T-helper 9 cell (primary cell): ENCODE measurements around the gene UGCG.
"Not testable (repeated sequence)": the region's sequence is repeated elsewhere in the genome, so short reads cannot be mapped to it uniquely, and the experiment has no call there.

Experiments used
- DNase-seq: peaks from one replicate; pipeline ENCODE4 v3.0.0-alpha.2; 2020

The UGCG gene

GRCh38 chr9:111957856-111958631 is 61.4 kb downstream of the UGCG start:
- DNase-seq = no peak

DNA sequence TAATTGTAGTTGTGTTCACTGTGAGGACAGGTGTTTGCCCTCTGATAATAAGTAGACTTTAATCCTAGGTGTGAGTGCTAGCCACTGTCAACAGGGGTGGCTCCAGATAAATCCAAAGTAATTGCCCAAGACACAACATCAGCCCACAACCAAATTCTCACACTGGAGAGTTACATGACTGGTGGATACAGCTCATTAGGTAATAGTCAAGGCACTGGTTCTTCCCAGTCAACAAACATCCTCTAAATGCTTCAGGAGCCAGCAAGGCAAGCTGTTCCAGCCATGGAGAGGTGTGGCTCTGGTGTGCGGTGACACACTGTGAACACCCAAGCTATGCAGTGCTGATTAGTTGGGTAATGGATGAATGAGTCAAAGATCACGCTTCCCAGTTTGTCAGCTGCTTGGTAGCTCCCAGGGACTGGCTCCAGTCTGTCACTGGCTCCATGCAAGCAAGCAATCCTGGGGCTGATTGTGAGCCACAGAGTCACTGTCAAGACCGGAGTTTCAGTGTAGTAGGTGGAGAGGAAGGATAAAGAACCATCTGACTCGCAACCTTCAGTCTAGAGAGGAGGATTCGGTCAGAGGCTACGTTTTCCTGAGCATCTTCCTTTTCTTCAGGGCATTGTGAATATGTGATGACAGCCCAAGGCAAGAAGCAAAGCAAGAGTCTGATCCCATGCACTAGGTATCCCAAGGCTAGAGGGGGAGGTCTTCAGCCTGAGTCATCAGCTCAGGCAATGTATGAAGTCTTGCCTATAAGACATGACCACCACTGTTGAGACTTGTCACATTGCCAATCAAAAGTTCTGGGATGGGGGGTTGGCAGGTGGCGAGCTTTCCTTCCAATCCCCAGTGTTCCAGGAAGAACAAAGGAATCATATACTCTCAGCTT is 63.1 kb downstream of the UGCG start:
- DNase-seq = no peak

DNA sequence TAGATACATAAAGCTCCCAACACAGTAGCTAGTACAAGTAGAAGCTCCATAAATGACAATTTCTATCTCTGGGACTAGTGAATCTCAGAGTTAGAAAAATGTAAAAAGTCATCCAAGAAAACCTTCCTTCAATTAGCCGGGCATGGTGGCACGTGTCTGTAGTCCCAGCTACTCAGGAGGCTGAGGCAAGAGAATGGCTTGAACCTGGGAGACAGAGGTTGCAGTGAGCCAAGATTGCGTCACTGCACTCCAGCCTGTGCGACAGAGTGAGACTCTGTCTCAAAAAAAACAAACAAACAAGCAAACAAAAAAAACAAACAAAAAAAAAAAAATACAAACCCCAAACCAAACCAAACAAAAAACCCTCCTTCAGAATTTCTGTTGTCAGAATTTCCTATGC is 63.9 kb downstream of the UGCG start:
- not testable (repeated sequence) for DNase-seq

DNA sequence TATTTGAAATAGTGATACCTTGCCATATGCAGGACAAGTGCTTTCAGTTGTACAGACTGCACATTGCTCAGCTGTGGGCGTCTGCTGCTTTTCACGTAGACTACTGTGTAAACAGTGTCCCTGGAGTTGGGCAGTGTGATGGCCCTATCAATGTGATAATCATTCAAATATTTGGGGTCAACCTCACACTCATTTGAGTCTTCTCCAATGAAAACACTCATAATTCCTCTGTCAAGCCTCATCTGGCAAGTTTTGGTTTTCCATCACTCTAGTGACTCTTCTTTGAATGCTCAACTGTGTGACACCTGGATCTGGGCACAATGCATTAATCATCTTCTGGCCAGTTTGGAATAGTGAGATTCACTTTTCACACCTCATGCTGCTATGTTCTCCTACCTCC is 64.4 kb downstream of the UGCG start:
- no peak for DNase-seq

DNA sequence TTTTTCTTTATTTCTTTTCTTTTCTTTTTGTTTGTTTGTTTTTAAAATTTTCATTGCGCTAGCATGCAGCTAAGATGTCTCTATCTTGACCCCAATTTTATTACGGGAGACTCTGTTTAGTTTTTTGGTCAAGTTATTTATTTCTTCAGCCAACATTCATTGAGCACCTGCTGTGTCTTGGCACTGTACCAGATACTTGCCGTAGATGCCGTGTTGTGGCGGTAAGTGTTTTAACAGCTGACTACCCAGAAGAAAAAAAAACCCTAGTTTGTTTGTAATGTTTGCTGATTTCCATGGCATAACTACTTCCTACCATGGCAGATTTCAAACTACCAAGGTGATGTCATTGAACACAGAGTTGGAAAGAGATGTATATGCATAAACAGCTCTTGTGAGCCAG is 65.0 kb downstream of the UGCG start:
- DNase-seq = no peak

GRCh38 chr9:111962021-111962420 is 65.4 kb downstream of the UGCG start:
- DNase-seq = no peak

DNA sequence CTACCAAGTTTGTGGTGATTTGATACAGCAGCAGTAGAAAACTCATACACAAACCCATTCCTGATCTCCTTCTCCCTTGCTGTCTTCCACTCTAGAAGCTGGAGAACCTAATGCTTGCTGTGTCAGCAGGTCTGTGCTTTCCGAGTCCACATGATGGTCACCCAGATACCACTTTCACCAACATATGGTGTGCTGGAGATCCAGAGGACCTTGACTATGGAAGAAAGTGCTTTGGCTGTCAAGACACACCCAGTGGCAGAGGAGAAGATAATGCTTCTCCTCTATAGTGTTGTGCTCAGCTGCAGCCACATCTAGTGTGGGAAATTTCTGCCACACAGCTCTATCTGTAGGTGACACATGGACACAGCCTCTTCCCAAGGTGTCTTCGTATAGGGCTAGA is 67.4 kb downstream of the UGCG start:
- DNase-seq = no peak

GRCh38 chr9:111965566-111966019 is 69.0 kb downstream of the UGCG start:
- DNase-seq = no peak

DNA sequence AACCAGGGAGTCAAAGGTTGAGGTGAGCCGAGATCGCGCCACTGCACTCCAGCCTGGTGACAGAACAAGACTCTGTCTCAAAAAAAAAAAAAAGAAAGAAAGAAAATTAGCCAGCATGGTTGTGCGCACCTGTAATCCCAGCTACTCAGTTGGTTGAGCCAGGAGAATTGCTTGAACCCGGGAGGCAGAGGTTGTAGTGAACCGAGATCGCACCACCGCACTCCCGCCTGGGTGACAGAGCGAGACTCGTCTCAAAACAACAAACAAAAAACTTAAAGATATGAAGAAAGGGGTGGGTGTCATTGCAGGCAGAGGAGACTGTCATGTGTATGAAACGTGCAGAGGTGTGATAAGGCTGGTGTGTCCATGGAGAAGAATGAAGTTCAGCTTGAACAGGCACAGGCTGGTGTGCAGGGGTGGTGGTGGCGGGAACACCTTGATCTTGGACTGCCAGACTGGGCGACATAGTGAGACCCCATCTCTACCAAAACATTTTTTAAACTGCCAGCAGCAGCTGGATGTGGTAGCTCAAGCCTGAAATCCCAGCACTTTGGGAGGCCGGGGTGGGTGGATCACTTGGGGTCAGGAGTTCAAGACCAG is 69.6 kb downstream of the UGCG start:
- no peak for DNase-seq

GRCh38 chr9:111966861-111967291 is 70.3 kb downstream of the UGCG start:
- DNase-seq = no peak

DNA sequence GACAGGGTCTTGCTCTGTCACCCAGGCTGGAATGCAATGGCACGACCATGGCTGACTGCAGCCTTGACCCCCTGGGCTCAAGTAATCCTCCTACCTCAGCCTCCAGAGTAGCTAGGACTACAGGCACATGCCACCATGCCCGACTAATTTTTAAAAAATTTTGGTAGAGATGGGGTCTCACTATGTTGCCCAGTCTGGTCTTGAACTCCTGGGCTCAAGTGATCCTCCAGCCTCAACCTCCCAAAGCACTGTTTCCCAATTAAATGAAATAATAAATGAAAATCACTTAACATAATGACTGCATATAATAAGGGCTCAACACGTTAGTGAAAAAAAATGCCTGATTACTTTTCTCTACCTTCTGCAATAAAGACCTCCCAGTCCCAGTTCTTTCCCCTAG is 71.0 kb downstream of the UGCG start:
- DNase-seq = no peak

DNA sequence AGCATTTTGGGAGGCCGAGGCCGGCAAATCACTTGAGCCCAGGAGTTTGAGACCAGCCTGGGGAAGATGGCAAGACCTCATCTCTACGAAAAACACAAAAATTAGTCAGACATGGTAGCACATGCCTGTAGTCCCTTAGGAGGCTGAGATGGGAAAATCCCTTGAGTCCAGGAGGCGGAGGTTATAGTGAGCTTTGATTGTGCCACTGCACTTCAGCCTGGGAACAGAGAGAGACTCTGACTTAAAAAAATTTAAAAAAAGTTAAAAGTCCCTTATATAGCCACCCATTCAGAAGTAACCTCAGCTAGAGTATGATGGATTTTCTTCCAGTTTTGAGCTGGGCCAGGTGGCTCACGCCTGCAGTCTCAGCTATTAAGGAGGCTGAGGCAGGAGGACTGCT is 72.4 kb downstream of the UGCG start:
- no peak for DNase-seq

DNA sequence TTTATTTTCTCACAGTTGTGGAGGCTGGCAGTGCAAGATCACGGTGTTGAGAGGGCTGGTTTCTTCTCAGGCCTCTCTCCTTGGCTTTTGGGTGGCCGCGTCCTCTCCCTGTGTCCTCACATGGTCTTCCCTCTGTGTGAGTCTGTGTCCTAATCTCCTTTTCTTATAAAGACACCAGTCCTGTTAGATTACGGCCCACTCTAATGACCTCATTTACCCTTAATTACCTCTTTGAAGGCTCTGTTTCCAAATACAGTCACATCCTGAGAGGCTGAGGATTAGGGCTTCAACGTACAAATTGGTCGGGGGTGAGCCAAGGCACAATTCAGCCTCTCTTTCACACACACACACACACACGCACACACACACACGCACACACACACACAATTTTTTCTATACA is 73.0 kb downstream of the UGCG start:
- no peak for DNase-seq

- no peak for DNase-seq
Measured at GRCh38 chr9:111970827-111971226, 74.2 kb downstream of the UGCG start.

DNA sequence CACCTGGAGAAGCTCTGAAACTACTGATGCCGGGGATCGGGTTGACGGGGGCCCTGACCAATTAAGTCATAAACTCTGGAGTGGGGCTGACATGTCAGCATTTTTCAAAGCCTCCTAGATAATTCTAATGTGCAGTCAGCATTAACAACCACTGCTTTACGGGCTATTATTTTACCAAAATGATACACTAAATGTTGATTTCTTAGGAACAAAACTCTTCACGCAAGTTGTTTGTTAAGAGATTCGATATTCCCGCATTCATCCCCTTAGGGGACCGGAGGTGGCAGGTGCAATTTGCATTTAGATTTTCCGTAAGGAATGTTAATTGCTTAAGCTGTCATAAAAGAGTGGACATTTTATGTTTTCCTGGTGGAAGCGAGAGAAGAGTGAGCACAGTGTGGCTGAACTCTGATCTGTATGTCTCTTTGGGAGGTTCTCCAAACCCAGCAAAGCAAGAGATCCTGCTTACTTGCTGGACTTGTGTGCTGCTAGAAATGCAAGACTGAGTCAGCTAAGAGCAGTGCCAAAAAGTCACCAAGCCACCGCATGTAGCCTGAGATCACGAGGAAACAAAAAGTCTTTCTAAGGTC is 77.6 kb downstream of the UGCG start:
- no peak for DNase-seq

GRCh38 chr9:111975709-111976108 is 79.1 kb downstream of the UGCG start:
- DNase-seq = no peak

DNA sequence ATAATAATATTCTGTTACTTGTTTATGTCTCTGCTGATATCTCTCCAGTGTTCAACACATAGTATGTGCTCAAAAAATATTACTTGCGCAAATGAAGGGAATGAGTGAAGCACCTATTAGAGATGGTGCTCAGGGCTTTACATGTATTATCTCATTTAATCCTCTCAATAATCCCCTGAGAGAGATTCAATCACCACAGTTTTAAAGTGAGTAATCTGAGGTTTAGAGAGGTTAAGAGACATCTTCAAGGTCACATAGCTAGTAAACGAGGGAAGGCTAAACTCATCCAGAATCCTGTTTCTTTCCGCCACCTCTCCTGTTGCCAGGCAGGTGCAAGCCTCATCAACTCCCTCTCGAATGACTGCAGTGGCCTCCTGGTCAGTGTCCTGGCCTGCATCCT is 82.0 kb downstream of the UGCG start:
- no peak for DNase-seq

- no peak for DNase-seq
Measured at GRCh38 chr9:111979561-111979960, 82.9 kb downstream of the UGCG start.

- no peak for DNase-seq
Measured at GRCh38 chr9:111980398-111980797, 83.8 kb downstream of the UGCG start.

- no peak for DNase-seq
Measured at GRCh38 chr9:111983484-111983908, 86.9 kb downstream of the UGCG start.

- DNase-seq = no peak
Measured at GRCh38 chr9:111984086-111984802, 87.6 kb downstream of the UGCG start.
